Activated CD8-positive, alpha-beta memory T cell treated with anti-CD3 and anti-CD28 coated beads for 36 hours (primary cell): ENCODE measurements around the gene PCNX3. TPM values are rescaled to one million over a fixed set of nuclear protein-coding genes. Genes with fewer than 3 reads are reported as not detected.

Experiments used
- CTCF ChIA-PET: fragments of 350-600 bp; sonication (Branson Sonifier 250); formaldehyde crosslinking; loops from one replicate; lab custom pipeline; 2021; ENCODE audit warnings: antibody characterized with exemption; lab: Charles Lee
- POLR2A ChIA-PET: fragments of 350-600 bp; sonication (Branson Sonifier 250); formaldehyde crosslinking; loops from one replicate; lab custom pipeline; 2021; ENCODE audit warnings: antibody characterized with exemption; lab: Charles Lee
- total RNA-seq, 2 experiments: library from RNA; stranded (reverse); gene quantifications; one replicate each; pipeline ENCODE4 v1.2.3, GENCODE V29; 2021

The PCNX3 gene
- total RNA-seq, result 10 to 100 TPM; 41.0 to 46.6 TPM

DNA sequence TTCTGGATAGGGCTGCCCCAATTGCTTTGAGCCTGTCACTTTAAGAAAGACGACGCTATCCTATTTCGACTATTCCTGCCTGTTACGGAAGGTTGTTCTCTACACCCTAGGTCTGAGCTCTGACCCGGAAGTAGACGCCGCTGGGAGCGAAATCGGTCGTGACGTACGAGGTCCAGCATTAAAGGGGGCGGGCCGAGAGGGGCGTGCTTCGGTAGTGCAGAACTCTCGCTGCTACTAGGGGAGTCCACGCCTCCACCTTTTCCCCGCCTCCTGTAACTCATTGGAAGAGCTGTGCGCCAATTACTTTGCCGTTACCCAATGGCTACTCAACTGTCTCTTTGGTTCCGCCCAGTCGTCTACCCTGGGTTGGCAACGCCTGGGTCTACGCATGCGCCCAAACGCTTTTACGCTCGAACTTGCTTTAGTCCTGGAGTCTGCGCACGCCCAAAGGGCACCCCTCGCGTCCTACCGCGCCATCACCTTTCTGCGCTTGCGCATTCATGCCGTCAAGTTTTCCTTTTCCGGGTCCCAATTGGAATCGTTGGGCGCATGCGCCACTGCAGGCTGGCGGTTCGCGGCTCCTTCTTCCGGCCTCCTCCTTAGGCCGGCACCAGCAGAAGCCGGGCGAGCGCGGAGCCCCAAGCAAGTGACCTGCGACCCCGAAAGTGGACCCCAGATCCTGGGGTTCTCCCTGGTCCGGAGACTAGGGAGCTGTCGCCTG lies at the start of gene PCNX3:
Gene PCNX3, plus strand, starts transcription at position 548 of the 721 bp plus-strand sequence. CDS start 536 bp downstream, outside the sequence.
- ChIA-PET CTCF (interaction anchor here (0.8 to 3.3 kb wide), 14 partner anchors 10 to 164 kb away, joined by 3 to 14 read pairs (median 4); partner anchors contain the start of genes EHBP1L1, FAM89B, SIPA1 and ZNRD2), POLR2A (interaction anchor here (0.5 to 1.7 kb wide), 16 partner anchors 23 to 1350 kb away, joined by 3 to 13 read pairs (median 3); partner anchors contain the start of genes CCDC85B, EHBP1L1, MALAT1 and NEAT1)

DNA sequence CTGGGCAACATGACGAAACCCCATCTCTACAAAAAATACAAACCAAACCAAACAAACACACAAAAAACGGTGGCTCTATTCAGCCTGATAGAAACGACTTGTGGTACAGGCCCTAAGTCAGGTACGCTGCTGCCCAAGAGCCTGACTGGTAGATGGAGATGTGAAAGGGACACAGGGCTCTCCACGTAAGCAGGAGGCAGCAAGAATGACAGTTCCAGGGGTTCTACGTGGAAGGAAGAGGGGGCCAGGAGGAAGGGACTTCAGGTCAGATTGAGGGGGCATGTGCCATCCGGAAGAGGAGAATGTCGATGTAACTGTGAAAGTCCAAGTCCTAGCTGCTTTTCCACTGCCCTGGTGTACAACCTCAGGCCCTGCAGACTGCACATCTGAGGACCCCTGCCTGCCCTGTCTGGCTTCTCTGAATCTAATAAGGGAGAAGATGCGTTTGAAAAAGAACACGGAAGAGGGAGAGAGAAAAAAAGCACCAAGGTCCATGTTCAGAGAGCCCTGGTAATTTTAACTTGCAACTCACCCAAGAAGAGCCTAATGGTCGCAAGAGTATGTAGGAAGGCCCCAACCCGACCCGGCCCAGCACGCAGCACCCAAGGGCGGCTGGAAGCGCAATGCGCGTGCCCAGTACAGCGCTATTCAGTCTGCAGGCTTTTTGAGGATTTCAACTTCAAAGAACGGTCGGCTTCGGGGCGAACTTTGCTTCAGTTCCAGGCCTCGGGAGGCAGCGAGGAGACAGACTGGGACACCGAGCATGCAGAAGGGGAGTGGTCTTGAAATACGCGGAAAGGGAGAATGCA lies 46.2 kb upstream of the PCNX3 start:
- ChIA-PET POLR2A (interaction anchor here (1.0 to 1.2 kb wide), 4 partner anchors 43 to 308 kb away, joined by 3 to 4 read pairs (median 4); partner anchors contain the start of genes NEAT1 and POLA2), CTCF (interaction anchor here (0.8 to 4.6 kb wide), 7 partner anchors 11 to 46 kb away, joined by 3 to 56 read pairs (median 5); partner anchors contain the start of genes LTBP3 and PCNX3)

DNA sequence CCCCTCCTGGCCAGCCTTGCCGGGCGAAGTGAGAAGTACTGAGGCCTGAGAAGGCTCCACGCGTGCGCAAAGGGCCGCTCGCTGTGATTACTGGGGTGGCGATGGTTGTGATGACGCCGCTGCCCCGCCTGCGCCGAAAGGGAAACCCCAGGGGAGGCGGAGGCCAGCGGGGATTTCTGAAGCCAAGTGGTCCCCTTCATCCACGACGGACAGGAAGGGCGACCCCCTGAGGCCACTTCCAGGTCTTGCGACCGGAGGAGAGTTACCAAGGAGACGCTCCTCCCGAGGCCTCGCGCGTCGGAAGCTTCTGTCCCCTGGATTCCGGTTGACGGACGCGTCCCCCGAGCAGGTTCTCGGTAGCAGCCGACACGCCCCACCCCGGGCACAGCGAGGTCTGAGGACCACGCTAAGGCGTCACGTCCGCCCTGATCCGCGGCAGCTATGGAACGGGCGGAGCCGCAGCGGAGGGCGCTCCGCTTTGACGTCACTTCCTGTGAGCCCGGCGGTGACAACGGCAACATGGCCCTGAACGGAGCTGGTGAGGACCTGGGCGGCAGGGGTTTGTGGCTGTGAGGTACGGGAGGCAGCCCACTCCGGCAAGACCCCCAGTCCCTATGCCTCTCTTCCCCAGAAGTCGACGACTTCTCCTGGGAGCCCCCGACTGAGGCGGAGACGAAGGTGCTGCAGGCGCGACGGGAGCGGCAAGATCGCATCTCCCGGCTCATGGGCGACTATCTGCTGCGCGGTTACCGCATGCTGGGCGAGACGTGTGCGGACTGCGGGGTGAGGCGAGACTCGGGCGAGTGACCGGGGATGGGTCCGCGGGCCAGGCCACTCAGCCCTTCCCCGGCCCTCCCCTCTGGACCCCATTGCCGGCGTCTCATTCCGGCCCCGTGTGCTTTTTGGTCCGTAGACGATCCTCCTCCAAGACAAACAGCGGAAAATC lies 45.3 kb upstream of the PCNX3 start, which contains the start of gene ZNRD2:
Gene ZNRD2, plus strand, starts transcription at position 505 of the 946 bp plus-strand sequence. Its CDS starts 15 bp downstream, at position 520.
- POLR2A ChIA-PET, result interaction anchor here (0.8 to 1.2 kb wide), 6 partner anchors 43 to 321 kb away, joined by 3 to 4 read pairs (median 3); partner anchors contain the start of genes NEAT1 and POLA2
- CTCF ChIA-PET, result interaction anchor here (0.7 to 4.6 kb wide), 12 partner anchors 12 to 45 kb away, joined by 3 to 56 read pairs (median 5); partner anchors contain the start of genes LTBP3 and PCNX3

GRCh38 chr11:65571420-65571819 lies 44.2 kb upstream of the PCNX3 start:
- ChIA-PET POLR2A (interaction anchor here (0.7 to 2.8 kb wide), 4 partner anchors 17 to 317 kb away, joined by 3 to 14 read pairs (median 4); partner anchors contain the start of gene FIBP), CTCF (interaction anchor here (0.7 to 4.6 kb wide), 9 partner anchors 12 to 184 kb away, joined by 3 to 56 read pairs (median 7); partner anchors contain the start of gene KCNK7)

DNA sequence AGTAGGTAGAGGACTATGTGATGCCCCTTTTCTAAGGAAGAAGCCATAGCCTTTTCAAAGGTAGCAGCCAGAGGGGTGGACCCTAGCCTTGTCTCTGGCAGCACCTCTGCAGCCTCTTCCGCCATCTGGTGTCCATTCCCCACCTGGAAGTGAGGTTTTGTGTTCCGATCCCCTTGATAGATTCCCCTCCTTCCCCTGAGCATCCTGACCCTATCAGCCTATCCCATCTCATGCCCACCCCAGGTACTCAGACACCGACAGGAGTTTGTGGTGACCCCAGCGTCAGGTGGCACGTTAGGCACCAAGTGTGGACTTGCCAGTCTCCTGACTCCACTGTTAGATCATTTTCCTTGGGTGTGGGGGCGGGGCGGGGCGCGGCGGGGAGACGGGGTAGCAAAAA lies 43.6 kb upstream of the PCNX3 start:
- ChIA-PET CTCF (interaction anchor here (0.8 to 4.6 kb wide), 10 partner anchors 9 to 43 kb away, joined by 3 to 56 read pairs (median 7); partner anchors contain the start of gene KCNK7), POLR2A (interaction anchor here (0.5 to 2.8 kb wide), 7 partner anchors 15 to 316 kb away, joined by 3 to 14 read pairs (median 3); partner anchors contain the start of genes FIBP and MUS81)

DNA sequence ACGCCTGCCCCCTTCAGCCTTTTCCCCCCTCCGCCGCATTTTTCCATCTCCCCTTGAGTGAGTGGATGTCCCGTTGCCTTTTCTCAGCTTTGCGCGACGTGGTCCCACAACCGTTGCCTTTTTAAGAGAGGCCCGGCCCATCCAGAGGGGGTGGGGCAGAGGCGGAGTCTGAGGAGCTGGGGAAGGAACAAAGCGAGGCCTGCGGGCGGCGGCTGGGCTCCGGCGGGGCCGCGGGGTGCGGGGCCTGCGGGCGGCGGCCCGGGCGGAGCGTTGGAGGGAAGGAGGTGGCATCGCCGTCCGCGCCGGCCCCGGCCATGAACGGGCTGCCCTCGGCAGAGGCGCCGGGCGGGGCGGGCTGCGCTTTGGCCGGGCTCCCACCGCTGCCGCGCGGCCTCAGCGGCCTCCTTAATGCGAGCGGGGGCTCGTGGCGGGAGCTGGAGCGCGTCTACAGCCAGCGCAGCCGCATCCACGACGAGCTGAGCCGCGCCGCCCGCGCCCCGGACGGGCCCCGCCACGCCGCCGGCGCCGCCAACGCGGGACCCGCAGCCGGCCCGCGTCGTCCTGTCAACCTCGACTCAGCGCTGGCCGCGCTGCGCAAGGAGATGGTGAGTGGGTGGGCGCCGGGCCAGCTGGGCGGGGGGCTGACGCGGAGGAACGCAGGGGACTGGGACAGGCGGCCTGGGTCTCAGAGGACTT lies 43.1 kb upstream of the PCNX3 start, which contains the start of gene FAM89B:
Gene FAM89B, plus strand, starts transcription at position 183 of the 696 bp plus-strand sequence. Its CDS starts 132 bp downstream, at position 315.
- ChIA-PET POLR2A (interaction anchor here (0.5 to 2.8 kb wide), 14 partner anchors 16 to 316 kb away, joined by 3 to 14 read pairs (median 4); partner anchors contain the start of genes FIBP, MALAT1, MAP3K11 and MUS81), CTCF (interaction anchor here (1.0 to 4.6 kb wide), 15 partner anchors 8 to 42 kb away, joined by 3 to 56 read pairs (median 5); partner anchors contain the start of genes KCNK7 and PCNX3)

- CTCF ChIA-PET, result interaction anchor here (0.5 to 4.6 kb wide), 16 partner anchors 9 to 102 kb away, joined by 3 to 56 read pairs (median 4); partner anchors contain the start of genes KCNK7 and PCNX3
- POLR2A ChIA-PET, result interaction anchor here (0.6 to 2.8 kb wide), 8 partner anchors 15 to 286 kb away, joined by 3 to 14 read pairs (median 6); partner anchors contain the start of genes MAP3K11 and MUS81
Measured at GRCh38 chr11:65573391-65574079, 42.0 kb upstream of the PCNX3 start.

DNA sequence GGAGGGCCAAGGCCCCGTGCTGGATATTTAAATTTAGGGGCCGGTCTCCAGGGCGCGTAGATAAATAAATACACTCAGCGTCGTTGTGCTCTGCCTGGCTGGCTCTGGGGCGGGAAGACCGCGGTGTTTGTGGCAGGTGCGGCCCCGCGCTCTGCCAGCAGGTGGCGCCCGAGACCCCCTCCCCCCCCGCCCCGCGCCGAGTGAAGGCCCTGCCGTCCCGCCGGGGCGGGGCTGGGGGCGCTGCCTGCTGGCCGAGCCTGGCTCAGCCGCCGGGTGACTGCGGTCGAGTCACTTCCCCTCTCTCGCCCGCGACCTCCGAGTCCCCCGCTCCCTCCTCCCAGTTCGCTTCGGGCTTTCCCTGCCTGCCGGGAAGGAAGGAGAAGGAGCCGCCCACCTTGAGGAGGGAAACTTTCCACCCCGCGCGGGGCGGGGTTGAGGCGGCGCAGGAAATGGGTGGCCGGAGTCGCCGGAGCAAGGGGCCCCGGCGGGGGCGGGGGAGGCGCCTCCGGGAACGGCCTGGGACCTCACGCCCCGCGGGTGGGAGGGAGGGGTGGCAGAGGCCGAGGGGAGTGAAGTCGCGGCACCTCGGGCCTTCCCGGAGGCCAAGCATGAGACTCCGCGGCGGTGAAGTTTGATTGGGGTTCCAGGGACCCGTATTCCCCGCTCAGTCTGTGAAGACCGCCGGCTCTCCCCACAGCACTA lies 41.3 kb upstream of the PCNX3 start:
- POLR2A ChIA-PET, result interaction anchor here (1.1 kb wide), 1 partner anchor 19 kb away, joined by 3 read pairs; no protein-coding TSS in a partner anchor
- CTCF ChIA-PET, result interaction anchor here (0.8 to 6.9 kb wide), 10 partner anchors 10 to 43 kb away, joined by 3 to 81 read pairs (median 6); partner anchors contain the start of gene KCNK7

DNA sequence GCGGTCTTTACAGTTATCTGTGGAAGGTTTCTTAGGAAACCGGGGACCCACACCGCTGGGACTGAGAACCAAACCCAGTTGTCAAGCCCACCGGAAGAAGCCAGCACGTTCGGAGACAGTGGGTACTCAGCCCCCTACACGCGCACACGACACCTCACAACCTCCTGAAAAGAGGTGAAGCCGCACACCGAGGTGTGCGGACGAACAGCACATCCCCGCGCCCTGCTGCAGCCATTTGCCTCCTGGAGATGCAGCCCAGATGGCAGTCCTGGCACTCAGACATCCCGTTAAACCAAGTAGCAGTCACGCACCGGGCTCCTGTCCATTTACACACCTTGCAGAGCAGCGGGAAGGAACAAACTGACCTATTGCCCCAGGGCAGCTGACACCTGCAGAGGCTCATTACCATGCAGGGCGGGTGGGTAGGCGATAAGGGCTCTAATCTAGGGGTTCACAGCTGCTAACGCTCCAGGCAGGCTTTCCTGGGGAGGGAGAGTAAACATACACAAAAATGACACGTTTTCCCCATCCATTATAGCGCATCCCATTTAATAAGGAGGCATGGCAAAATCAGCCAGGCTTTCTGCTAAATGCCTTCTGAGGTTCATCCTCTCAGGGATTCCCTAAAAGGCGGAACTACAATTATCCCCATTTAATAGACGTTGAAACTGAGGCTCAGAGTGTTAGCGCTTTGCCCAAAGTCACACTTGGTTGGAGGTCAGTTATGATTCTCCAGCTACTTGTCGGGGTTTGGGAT lies 40.6 kb upstream of the PCNX3 start:
- POLR2A ChIA-PET, result interaction anchor here (0.7 to 4.0 kb wide), 8 partner anchors 9 to 40 kb away, joined by 3 to 46 read pairs (median 4); partner anchors contain the start of gene PCNX3
- CTCF ChIA-PET, result interaction anchor here (0.8 to 6.9 kb wide), 5 partner anchors 13 to 73 kb away, joined by 3 to 81 read pairs (median 14); partner anchors contain the start of genes MAP3K11 and PCNX3

GRCh38 chr11:65575568-65576231 lies 39.9 kb upstream of the PCNX3 start, which contains the start of gene EHBP1L1:
Gene EHBP1L1 (plus strand): TSS chr11:65576053. CDS start chr11:65576303, 250 bp downstream.
- POLR2A ChIA-PET, result interaction anchor here (0.6 to 4.0 kb wide), 11 partner anchors 8 to 80 kb away, joined by 3 to 46 read pairs (median 3); partner anchors contain the start of gene PCNX3
- CTCF ChIA-PET, result interaction anchor here (0.5 to 6.9 kb wide), 8 partner anchors 13 to 1638 kb away, joined by 3 to 81 read pairs (median 6); partner anchors contain the start of genes MAP3K11 and PCNX3

DNA sequence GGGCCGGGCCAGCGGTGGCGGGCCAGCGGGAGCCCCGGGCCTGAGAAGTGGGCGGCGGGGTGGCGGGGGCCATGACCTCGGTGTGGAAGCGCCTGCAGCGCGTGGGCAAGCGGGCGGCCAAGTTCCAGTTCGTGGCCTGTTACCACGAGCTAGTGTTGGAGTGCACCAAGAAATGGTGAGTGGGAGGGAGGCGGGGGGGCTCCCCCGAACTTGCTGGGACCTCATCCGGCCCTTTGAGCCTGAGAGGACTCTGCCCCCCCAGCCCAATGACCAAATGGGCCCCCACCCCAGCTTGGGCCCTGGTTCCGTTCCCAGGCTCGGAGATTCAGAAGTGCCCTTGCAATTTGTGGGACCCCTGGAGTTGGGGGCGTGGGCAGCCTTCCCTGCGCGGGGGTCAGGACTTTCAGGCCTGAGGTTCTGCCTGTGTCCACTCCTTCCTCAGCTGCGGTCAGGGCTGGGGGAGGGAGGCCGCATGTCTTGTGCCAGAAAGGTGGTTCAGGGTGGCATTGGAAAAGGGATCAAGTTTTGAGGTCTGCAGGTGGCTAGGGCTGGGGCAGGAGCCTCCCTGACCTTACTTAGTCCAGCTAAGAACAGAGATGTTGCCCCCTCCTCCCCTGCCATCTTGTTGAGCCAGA lies 39.2 kb upstream of the PCNX3 start:
- ChIA-PET CTCF (interaction anchor here (0.7 to 6.9 kb wide), 7 partner anchors 12 to 49 kb away, joined by 3 to 81 read pairs (median 8); partner anchors contain the start of genes MAP3K11 and PCNX3), POLR2A (interaction anchor here (0.6 to 4.0 kb wide), 9 partner anchors 7 to 81 kb away, joined by 3 to 46 read pairs (median 3); partner anchors contain the start of gene PCNX3)
